ENCODE data around the gene DYNC1H1.
"Not testable (repeated sequence)": the region's sequence is repeated elsewhere in the genome, so short reads cannot be mapped to it uniquely, and the experiment has no call there.

The DYNC1H1 gene

DNA sequence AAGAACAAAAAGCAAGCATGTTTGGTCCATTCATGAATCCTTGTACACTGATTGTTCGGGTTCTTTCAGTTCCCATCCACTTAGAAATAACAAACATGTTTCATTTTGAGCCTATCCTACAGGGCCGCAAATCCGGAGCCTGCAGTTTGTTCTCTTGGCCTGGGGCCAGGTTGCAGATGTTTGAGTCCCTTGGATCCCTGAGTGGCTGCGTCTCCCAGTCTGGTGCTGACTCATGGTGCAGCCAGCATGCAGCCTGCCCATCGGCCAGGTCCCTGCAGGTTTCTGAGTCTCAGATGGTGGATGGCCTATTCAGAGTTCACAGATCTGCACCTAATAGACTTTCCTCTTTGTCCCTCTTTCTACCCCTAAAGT, 1.9 kb upstream of the DYNC1H1 start:
- DNase-seq (ENCODE audit: insufficient read length, low spot score) (no peak), FAIRE-seq (no peak)

DNA sequence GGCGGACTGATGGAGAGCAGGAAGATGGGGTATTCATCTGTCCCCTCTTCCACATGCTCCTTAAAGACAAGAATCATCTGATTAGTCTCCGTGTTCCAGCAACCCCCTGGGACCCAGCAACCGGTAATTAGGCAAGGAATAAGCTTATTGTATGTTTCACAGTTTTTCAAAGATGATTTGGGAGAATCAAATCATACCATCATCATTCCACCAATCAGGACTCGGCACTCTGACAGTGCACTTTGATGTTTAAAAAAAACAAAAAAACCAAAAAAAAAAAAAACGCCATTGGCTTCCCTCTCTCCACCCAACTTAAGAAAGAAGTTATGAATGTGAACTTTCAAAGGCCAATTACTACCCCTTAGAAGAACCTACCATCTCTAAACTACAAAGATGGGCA, 1.3 kb upstream of the DYNC1H1 start:
- no peak for FAIRE-seq
- DNase-seq (ENCODE audit: insufficient read length, low spot score) = no peak

DNA sequence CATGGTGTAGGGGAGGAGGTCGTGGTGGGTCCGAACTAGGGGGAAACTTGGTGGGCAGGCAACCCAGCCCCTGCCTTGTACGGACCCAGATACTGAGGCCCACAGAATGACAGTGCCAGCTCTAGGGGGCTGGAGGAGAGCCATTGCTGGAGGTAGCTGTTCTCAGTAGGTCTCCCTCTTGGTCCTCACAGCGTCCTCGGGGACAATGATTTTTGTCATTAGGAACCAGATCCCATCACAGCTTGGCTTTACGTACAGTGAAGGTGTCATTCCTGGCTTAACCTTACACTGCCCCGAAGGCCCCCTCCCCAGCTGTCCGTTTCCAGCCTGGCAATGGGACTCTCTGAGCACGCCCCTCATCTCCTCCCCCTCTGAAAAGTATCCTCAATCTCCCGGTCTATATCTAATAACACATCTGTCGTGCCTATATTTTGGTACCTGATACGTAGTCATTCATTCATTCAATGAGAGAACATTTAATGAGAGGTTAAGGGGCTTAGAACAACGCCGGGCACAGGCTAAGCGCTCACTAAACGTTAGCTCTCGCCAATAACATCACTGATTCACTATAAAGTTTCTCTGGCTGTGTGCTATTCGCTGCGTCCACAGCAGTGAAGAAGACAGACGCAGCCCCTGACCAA, 597 bp upstream of the DYNC1H1 start:
- DNase-seq (ENCODE audit: insufficient read length, low spot score) = no peak
- FAIRE-seq = no peak

GRCh38 chr14:101965181-101965544, 790 bp downstream of the DYNC1H1 start:
- DNase-seq (ENCODE audit: insufficient read length, low spot score) = peak; percentile 64
- FAIRE-seq = no peak

- no peak for FAIRE-seq
- no peak for DNase-seq (ENCODE audit: insufficient read length, low spot score)
Observed at GRCh38 chr14:101965770-101966722, 1.7 kb downstream of the DYNC1H1 start.

DNA sequence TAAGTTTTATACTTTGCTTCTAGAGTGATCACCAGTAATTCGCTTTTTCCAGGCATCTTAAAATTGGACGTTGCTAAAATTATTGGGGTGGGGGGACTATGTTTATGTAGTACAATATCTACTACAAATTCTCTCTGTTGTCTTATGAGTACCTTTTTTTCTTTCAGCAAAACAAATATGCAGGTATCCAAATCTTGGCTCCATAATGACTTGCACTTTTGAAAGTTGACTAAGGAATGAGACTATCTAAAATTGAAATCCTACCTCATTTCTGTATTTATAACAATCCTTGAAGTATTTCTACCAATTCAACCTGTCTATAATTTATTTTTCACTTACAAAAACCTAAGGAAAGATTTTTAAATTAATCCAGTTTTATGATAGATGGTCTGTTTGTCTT, 2.4 kb downstream of the DYNC1H1 start:
- DNase-seq (ENCODE audit: insufficient read length, low spot score) = no peak
- FAIRE-seq = no peak

DNA sequence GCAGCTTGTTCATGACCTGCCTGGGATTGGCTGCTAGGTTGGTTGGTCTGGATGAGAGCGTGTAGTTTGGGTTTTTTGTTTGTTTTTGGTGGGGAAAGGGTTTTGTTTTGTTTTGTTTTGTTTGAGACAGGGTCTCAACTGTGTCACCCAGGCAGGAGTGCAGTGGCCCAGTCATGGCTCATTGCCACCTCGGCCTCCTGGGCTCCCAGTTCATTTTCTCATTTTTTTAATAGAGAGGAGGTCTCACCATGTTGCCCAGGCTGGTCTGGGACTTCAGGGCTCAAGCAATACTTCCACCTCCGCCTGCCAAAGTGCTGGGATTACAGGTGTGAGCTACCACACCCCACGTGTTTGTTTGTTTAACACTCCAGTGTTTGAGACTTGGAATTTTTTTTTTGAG, 3.8 kb downstream of the DYNC1H1 start:
- DNase-seq (ENCODE audit: insufficient read length, low spot score) (no peak), FAIRE-seq (no peak)

- DNase-seq (ENCODE audit: insufficient read length, low spot score) (no peak), FAIRE-seq (no peak)
Observed at GRCh38 chr14:101969481-101969880, 5.1 kb downstream of the DYNC1H1 start.

DNA sequence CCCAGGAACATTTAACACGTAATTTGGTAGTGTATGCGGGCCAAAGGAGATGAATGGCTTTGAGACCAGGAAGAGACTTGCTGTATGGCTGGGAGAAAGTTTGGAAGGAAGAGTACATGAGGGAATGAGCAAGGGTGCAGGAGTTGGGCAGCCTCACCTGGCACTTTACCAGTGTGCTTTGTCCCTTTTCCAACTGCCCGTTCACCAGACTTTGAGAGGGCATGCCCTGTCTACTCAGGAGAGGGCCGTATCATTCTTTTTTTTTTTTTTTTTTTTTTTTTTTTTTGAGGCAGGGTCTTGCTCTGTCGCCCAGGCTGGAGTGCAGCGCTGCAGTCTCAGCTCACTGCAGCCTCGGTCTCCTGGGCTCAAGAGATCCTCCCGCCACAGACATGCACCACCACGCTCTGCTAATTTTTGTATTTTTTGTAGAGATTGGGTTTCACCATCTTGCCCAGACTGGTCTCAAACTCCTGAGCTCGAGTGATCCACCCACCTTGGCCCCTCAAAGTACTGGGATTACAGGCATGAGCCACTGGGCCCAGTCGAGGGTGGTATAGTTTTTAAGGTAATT, 6.5 kb downstream of the DYNC1H1 start:
- FAIRE-seq = no peak

DNA sequence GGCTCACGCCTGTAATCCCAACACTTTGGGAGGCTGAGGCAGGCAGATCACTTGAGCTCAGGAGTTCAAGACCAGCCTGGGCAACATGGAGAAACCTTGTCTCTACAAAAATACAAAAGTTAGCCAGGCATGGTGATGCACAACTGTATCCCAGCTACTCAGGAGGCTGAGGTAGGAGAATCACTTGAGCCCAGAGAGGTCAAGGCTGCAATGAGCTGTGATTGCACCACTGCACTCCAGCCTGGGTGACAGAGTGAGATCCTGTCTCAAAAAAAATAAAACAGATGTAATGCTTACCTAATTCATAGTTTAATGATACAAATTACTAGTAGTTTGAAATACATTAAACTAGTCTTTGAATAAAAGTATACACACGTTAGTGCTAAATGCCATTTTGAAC, 7.1 kb downstream of the DYNC1H1 start:
- not testable (repeated sequence) for DNase-seq (ENCODE audit: insufficient read length, low spot score); FAIRE-seq

More for the DNA sequence above, 6.5 kb downstream of the DYNC1H1 start:
- no peak for DNase-seq (ENCODE audit: insufficient read length, low spot score)

- peak; percentile 98 for FAIRE-seq
- DNase-seq (ENCODE audit: insufficient read length, low spot score) = peak; percentile 94
Observed at GRCh38 chr14:101972126-101972866, 7.9 kb downstream of the DYNC1H1 start.

GRCh38 chr14:101973356-101973755, 9.0 kb downstream of the DYNC1H1 start:
- DNase-seq (ENCODE audit: insufficient read length, low spot score) = no peak

DNA sequence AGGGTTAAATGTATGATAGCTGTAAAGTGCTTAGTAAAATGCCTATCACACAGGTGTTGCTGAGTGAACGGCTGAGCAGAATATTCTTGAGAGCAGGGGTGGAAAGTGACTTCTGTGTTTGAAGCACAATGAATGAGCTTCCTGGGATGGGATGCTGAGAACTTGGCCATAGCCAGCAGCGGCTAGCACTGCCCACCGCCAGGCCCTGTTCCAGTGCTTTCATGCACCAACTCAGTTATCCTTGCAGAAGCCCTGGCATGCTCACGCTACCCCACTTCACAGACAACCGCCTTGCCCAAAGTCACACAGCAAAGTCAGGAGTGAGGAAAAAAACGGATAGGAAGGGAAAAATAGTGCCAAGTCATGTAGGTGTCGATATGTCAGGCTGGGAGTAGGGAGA, 10.9 kb downstream of the DYNC1H1 start:
- DNase-seq (ENCODE audit: insufficient read length, low spot score) (no peak), FAIRE-seq (no peak)

More at GRCh38 chr14:101973356-101973755, 9.0 kb downstream of the DYNC1H1 start:
- FAIRE-seq = no peak

GRCh38 chr14:101977311-101978071, 13.1 kb downstream of the DYNC1H1 start:
- FAIRE-seq = no peak
- no peak for DNase-seq (ENCODE audit: insufficient read length, low spot score)

GRCh38 chr14:101979666-101980065, 15.3 kb downstream of the DYNC1H1 start:
- FAIRE-seq = no peak
- DNase-seq (ENCODE audit: insufficient read length, low spot score) = no peak

DNA sequence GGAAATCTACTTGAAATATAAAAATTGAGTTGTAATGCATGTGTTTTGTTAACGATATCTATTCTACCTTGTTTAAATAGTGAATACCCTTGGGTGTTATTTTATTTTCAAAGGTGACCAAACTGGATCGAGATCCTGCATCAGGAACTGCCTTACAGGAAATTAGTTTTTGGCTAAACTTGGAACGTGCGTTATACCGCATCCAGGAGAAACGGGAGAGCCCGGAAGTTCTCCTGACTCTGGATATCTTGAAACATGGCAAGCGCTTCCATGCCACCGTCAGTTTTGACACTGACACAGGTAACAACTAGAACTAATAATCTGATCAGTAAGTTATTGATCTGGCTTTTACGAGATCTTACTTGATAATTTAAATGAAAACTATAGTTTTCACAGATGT, 15.9 kb downstream of the DYNC1H1 start:
- DNase-seq (ENCODE audit: insufficient read length, low spot score) = no peak
- no peak for FAIRE-seq

- DNase-seq (ENCODE audit: insufficient read length, low spot score) = peak; percentile 89
- peak; percentile 77 for FAIRE-seq
Observed at GRCh38 chr14:101980700-101981099, 16.3 kb downstream of the DYNC1H1 start.

DNA sequence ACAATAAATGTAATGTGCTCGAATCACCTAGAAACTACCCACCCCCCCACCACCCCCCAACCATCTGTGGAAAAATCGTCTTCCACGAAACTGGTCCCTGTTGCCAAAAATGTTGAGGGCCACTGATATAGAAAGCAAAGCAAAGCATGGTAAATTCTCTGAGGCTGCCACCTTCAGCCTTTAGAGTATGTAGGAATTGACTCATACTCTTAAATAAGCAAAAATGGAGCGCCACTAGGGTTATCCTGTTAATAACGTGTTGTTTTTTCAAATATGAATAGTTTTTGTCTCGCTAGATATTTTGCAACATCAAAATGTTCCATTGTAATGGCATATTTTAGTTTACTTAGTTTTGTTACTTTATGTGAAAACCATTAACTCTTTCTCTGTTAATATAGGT, 18.2 kb downstream of the DYNC1H1 start:
- no peak for FAIRE-seq
- no peak for DNase-seq (ENCODE audit: insufficient read length, low spot score)

GRCh38 chr14:101984831-101985230, 20.5 kb downstream of the DYNC1H1 start:
- not testable (repeated sequence) for FAIRE-seq; DNase-seq (ENCODE audit: insufficient read length, low spot score)

GRCh38 chr14:101985957-101986356, 21.6 kb downstream of the DYNC1H1 start:
- no peak for DNase-seq (ENCODE audit: insufficient read length, low spot score)

More at GRCh38 chr14:101985957-101986356, 21.6 kb downstream of the DYNC1H1 start:
- no peak for FAIRE-seq
